Panc1 (cell line): ENCODE results near the gene MEGF8. TPM values are rescaled to one million over a fixed set of nuclear protein-coding genes. Genes with fewer than 3 reads are reported as not detected.

Experiments
- ATAC-seq: fragments of 200-7000 bp; cut with Tn5 transposase; 2 replicates; pipeline ENCODE4 v1.9.1; 2020; ENCODE audit warnings: mild to moderate bottlenecking, moderate library complexity
- BruUV-seq: library from RNA; stranded (reverse); fragments of 400-500 nt; replicated peaks from 2 replicates; lab custom pipeline; 2021; lab: Mats Ljungman, UMichigan
- CTCF ChIA-PET: fragments of 300-600 bp; sonication (Branson Sonifier 250); formaldehyde crosslinking; loops from one replicate; lab custom pipeline; 2022; ENCODE audit warnings: antibody characterized with exemption; lab: Charles Lee
- POLR2A ChIA-PET: fragments of 300-600 bp; sonication (Branson Sonifier 250); formaldehyde crosslinking; loops from one replicate; lab custom pipeline; 2022; ENCODE audit warnings: antibody characterized with exemption; lab: Charles Lee
- DNase-seq: peaks from one replicate; pipeline ENCODE4 v3.0.0-alpha.2; 2010; ENCODE audit warnings: low read depth, low spot score
- H3K27ac ChIP-seq: 2 replicates; pipeline ENCODE4 v1.5.1; 2011; ENCODE audit warnings: mild to moderate bottlenecking, low read length, inconsistent platforms
- H3K27me3 ChIP-seq: fragments of 200-500 bp; sonication (Bioruptor generic); 2 replicates; pipeline ENCODE4 v1.6.0; 2014; ENCODE audit warnings: low read length, inconsistent platforms; ENCODE audit not compliant: control insufficient read depth, insufficient read depth
- H3K36me3 ChIP-seq: fragments of 200-500 bp; sonication (Bioruptor generic); 2 replicates; pipeline ENCODE4 v1.5.1; 2014; ENCODE audit warnings: inconsistent platforms, mild to moderate bottlenecking, low read length, moderate library complexity; ENCODE audit not compliant: control insufficient read depth, insufficient read depth
- H3K4me1 ChIP-seq: 2 replicates; pipeline ENCODE4 v1.5.1; 2011; ENCODE audit warnings: inconsistent platforms, mild to moderate bottlenecking, low read length, moderate library complexity; ENCODE audit not compliant: control insufficient read depth, insufficient read depth
- H3K4me3 ChIP-seq, 2 experiments: 2 replicates each; pipeline ENCODE4 v1.5.1; 2011 to 2012; ENCODE audit warnings: low read depth in 2 of 2, low read length in 2 of 2, mild to moderate bottlenecking in 2 of 2, inconsistent platforms in 1 of 2, moderate library complexity in 1 of 2
- H3K9me3 ChIP-seq: fragments of 200-500 bp; sonication (Bioruptor generic); 2 replicates; pipeline ENCODE4 v1.5.1; 2014; ENCODE audit warnings: low read depth, mild to moderate bottlenecking, inconsistent platforms, low read length, moderate library complexity; ENCODE audit not compliant: control insufficient read depth, insufficient read depth
- CTCF ChIP-seq: fragments of 450-650 bp; IDR thresholded peaks from 2 replicates; pipeline ENCODE4 v1.5.1; 2017; ENCODE audit warnings: mild to moderate bottlenecking
- POLR2AphosphoS5 ChIP-seq: IDR thresholded peaks from 2 replicates; pipeline ENCODE4 v1.6.1; 2012; ENCODE audit warnings: mild to moderate bottlenecking, low read depth, low read length, moderate library complexity
- REST ChIP-seq, 2 experiments: IDR thresholded peaks; 2 replicates each; pipeline ENCODE4 v1.6.1; 2011 to 2012; ENCODE audit warnings: low read depth in 2 of 2, control low read depth in 1 of 2, low read length in 1 of 2, mild to moderate bottlenecking in 1 of 2, moderate library complexity in 1 of 2; ENCODE audit not compliant: insufficient read depth in 1 of 2
- SIN3A ChIP-seq: IDR thresholded peaks from 2 replicates; pipeline ENCODE4 v1.6.1; 2012; ENCODE audit warnings: low read depth, mild to moderate bottlenecking, low read length, moderate library complexity, borderline replicate concordance; ENCODE audit not compliant: insufficient read depth
- TCF7L2 ChIP-seq: IDR thresholded peaks from 2 replicates; pipeline ENCODE4 v1.6.1; 2011; ENCODE audit warnings: mild to moderate bottlenecking, low read depth, low read length, inconsistent platforms
- in situ Hi-C: cut with HindIII; loops from 2 replicates; pipeline ENCODE4 v1.10.0; 2016; ENCODE audit warnings: low sequenced_read_pairs, low pct_unique_long_range_greater_than_20kb
- intact Hi-C: fragments of 100-400 bp; cut with micrococcal nuclease; formaldehyde crosslinking; loops from one replicate; pipeline ENCODE4 v1.10.0; 2022; ENCODE audit not compliant: unreplicated experiment
- total RNA-seq: library from RNA; stranded (reverse); gene quantifications from one replicate; pipeline ENCODE4 v1.2.1, GENCODE V29; 2021; ENCODE audit not compliant: unreplicated experiment

The MEGF8 gene
- total RNA-seq, 1 experiment from 2014 or later = 14.2 TPM

- ChIA-PET POLR2A (no interaction called here), CTCF (no interaction called here)
- DNase-seq (no peak), ATAC-seq (no peak)
- no peaks in the 10 kb centered on the region for H3K9me3 ChIP-seq
- no peaks in the 10 kb centered on the region for H3K36me3 ChIP-seq
- peaks cover 1% of the 10 kb centered on the region for H3K4me1 ChIP-seq
- no TSS peak for BruUV-seq
- TF ChIP-seq SIN3A (no peak), REST (IDR thresholded peaks at IDR 0.05; ENCODE audit: insufficient read depth in 1 of 2, low read depth in 2 of 2, low read length in 1 of 2) (no peak), TCF7L2 (no peak), POLR2AphosphoS5 (no peak), CTCF (no peak)
- no peak overlapping the region for H3K4me3 ChIP-seq
- H3K27me3 ChIP-seq = no peaks in the 10 kb centered on the region
- H3K27ac ChIP-seq = no peak overlapping the region
- intact Hi-C loops = no loop called here
- in situ Hi-C loops = no loop called here
Observed at GRCh38 chr19:42406111-42406510, 80.7 kb downstream of the MEGF8 start.

DNA sequence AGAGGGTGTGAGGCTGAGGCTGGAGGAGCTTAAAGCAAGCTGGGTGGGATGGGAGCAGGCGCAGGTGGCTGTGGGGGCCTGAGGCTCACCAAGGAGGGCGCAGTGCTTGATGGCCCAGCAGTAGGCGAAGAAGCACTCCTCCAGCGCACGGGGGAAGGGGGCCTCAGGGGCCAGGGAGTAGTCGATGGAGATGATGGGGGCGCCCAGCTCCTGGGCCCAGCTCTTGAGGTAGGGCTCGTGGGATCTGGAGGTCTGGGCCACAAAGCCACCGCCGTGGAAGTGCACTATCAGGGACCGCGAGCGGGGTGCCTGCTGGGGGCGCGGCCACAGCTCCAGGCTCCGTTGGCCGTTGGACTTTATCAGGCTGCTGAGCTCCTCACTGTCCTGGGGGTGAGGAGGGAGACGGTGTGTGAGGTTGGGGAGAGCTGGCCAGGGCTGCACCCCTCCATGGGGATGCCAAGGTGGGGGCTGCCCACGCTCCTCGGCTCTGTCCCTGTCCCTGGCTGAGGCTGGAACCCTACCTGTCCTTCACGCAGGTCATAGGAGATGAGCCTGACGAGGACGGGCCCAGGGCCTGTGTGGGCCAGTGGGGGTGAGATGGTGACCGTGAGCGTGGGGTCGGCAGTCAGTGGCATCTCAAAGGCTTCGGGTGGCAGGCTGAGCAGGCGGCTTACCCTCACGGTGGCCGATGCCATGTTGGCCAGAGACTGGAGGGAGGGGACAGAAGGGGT lies 81.8 kb downstream of the MEGF8 start:
- Histone ChIP-seq H3K36me3 (no peaks in the 10 kb centered on the region), H3K4me1 (no peaks in the 10 kb centered on the region), H3K27me3 (no peaks in the 10 kb centered on the region), H3K9me3 (no peaks in the 10 kb centered on the region), H3K4me3 (no peak overlapping the region), H3K27ac (no peak overlapping the region)
- in situ Hi-C loops = no loop called here
- ATAC-seq = no peak
- ChIA-PET POLR2A (no interaction called here), CTCF (no interaction called here)
- BruUV-seq = no TSS peak
- no peak for DNase-seq
- intact Hi-C loops = no loop called here
- TF ChIP-seq TCF7L2 (no peak), REST (IDR thresholded peaks at IDR 0.05; ENCODE audit: insufficient read depth in 1 of 2, low read depth in 2 of 2, low read length in 1 of 2) (no peak), CTCF (no peak), SIN3A (no peak), POLR2AphosphoS5 (no peak)
